Chondrocyte (in vitro differentiated cells): Measurements from ENCODE around the gene DDHD1. TPM values are rescaled to one million over a fixed set of nuclear protein-coding genes. Genes with fewer than 3 reads are reported as not detected.

Experiments used
- DNase-seq: peaks from one replicate; pipeline ENCODE4 v3.0.0; 2021; ENCODE audit warnings: mixed read lengths, low spot score
- H3K27ac Mint-ChIP-seq: one replicate; pipeline ENCODE4 v1.8.0; 2021; ENCODE audit warnings: mild to moderate bottlenecking, moderate library complexity, mixed read lengths; ENCODE audit not compliant: unreplicated experiment
- H3K27me3 Mint-ChIP-seq: 2 replicates; pipeline ENCODE4 v1.8.0; 2021; ENCODE audit warnings: low read depth, mixed read lengths
- H3K36me3 Mint-ChIP-seq: 2 replicates; pipeline ENCODE4 v1.8.0; 2021; ENCODE audit warnings: low read depth, mixed read lengths
- H3K4me1 Mint-ChIP-seq: 2 replicates; pipeline ENCODE4 v1.8.0; 2021; ENCODE audit warnings: low read depth, mild to moderate bottlenecking, mixed read lengths
- H3K4me3 Mint-ChIP-seq: one replicate; pipeline ENCODE4 v1.8.0; 2021; ENCODE audit warnings: mild to moderate bottlenecking, moderate library complexity, mixed read lengths; ENCODE audit not compliant: unreplicated experiment
- H3K9me3 Mint-ChIP-seq: 2 replicates; pipeline ENCODE4 v1.8.0; 2021; ENCODE audit warnings: low read depth, mixed read lengths
- CTCF ChIP-seq: fragments of 200-600 bp; sonication (generic); IDR thresholded peaks from 2 replicates; pipeline ENCODE4 v1.5.0; 2021; ENCODE audit warnings: antibody characterized with exemption, mild to moderate bottlenecking, moderate library complexity
- total RNA-seq: library from RNA; stranded (reverse); gene quantifications from 3 replicates; pipeline ENCODE4 v1.2.1, GENCODE V29; 2021

The DDHD1 gene
- total RNA-seq, 1 donor from 2014 or later: 12.9 TPM

- Mint-ChIP-seq H3K27me3 (no peaks in the 10 kb centered on the region), H3K4me1 (peaks cover 9% of the 10 kb centered on the region), H3K4me3 (no peak overlapping the region), H3K27ac (no peak overlapping the region), H3K36me3 (no peaks in the 10 kb centered on the region), H3K9me3 (peaks cover 3% of the 10 kb centered on the region)
- no peak for TF ChIP-seq CTCF
- no peak for DNase-seq
Measured at GRCh38 chr14:53167602-53168328, 14.6 kb upstream of the DDHD1 start.

GRCh38 chr14:53161758-53162435 lies 8.8 kb upstream of the DDHD1 start:
- TF ChIP-seq CTCF: no peak
- Mint-ChIP-seq H3K27ac (no peak overlapping the region), H3K36me3 (no peaks in the 10 kb centered on the region), H3K4me1 (no peaks in the 10 kb centered on the region), H3K4me3 (no peak overlapping the region), H3K27me3 (no peaks in the 10 kb centered on the region), H3K9me3 (peaks cover 3% of the 10 kb centered on the region)
- no peak for DNase-seq

- H3K27me3 Mint-ChIP-seq: no peaks in the 10 kb centered on the region
- no peak for DNase-seq
- peaks cover 5% of the 10 kb centered on the region for H3K4me1 Mint-ChIP-seq
- H3K27ac Mint-ChIP-seq: no peak overlapping the region
- no peak overlapping the region for H3K4me3 Mint-ChIP-seq
- no peak for TF ChIP-seq CTCF
- no peaks in the 10 kb centered on the region for H3K9me3 Mint-ChIP-seq
- H3K36me3 Mint-ChIP-seq: no peaks in the 10 kb centered on the region
Measured at GRCh38 chr14:53156238-53156637, 3.1 kb upstream of the DDHD1 start.

GRCh38 chr14:53153702-53154112 lies 584 bp upstream of the DDHD1 start:
- no peak overlapping the region for H3K27ac Mint-ChIP-seq
- H3K9me3 Mint-ChIP-seq: no peaks in the 10 kb centered on the region
- no peaks in the 10 kb centered on the region for H3K27me3 Mint-ChIP-seq
- peak overlapping the region; percentile 77 for H3K4me3 Mint-ChIP-seq
- no peaks in the 10 kb centered on the region for H3K36me3 Mint-ChIP-seq
- no peak for DNase-seq
- H3K4me1 Mint-ChIP-seq: peaks cover 22% of the 10 kb centered on the region
- no peak for TF ChIP-seq CTCF

GRCh38 chr14:53152184-53152886 lies 788 bp downstream of the DDHD1 start:
- Mint-ChIP-seq H3K4me1 (peaks cover 22% of the 10 kb centered on the region), H3K27ac (peak overlapping the region; percentile 83), H3K27me3 (no peaks in the 10 kb centered on the region), H3K9me3 (no peaks in the 10 kb centered on the region), H3K4me3 (peak overlapping the region; percentile 99), H3K36me3 (no peaks in the 10 kb centered on the region)
- TF ChIP-seq CTCF: no peak
- DNase-seq: peak; percentile 92
